ENCODE data around the gene ATG4D. TPM values are rescaled to one million over a fixed set of nuclear protein-coding genes. Genes with fewer than 3 reads are reported as not detected.
A peak's percentile ranks its signal among the peaks of the same experiment; 100 is the strongest.

Gene ATG4D
- total RNA-seq: 10 to 100 TPM; 10.1 to 44.4 TPM
- polyA plus RNA-seq: 10 to 100 TPM in 1 of 2 donors, 1 to 10 TPM in 1; 4.7 to 12.1 TPM

GRCh38 chr19:10543420-10544241, at the start of gene ATG4D:
ATG4D (plus strand) TSS chr19:10543904; CDS start chr19:10544091, 187 bp downstream.
- peak within 1 kb of the TSS; percentile 42 to 77 for H3K27ac ChIP-seq (ENCODE audit: low read depth in 1 of 2, low read length in 2 of 2)
- peak; percentile 88 for TF ChIP-seq YY1 (IDR thresholded peaks at IDR 0.05)
- no peak for TF ChIP-seq HNF4A (conservative IDR thresholded peaks at IDR 0.05)
- TF ChIP-seq SP1 (IDR thresholded peaks at IDR 0.05): peak; percentile 14
- TF ChIP-seq GABPA (IDR thresholded peaks at IDR 0.05 in 1 of 2, conservative IDR thresholded peaks at IDR 0.05 in 1 of 2): no peak

GRCh38 chr19:10497371-10497770, 46.3 kb upstream of the ATG4D start:
- no peaks in the 10 kb centered on the region for H3K9me3 ChIP-seq (ENCODE audit: control insufficient read depth in 4 of 4, low read length in 3 of 4)
- peaks cover 16 to 45% (median 41%) of the 10 kb centered on the region in 4 donors for H3K4me1 ChIP-seq (ENCODE audit: control insufficient read depth in 4 of 4, insufficient read depth in 4 of 4, low read length in 3 of 4)
- no peaks in the 10 kb centered on the region for H3K27me3 ChIP-seq (ENCODE audit: control insufficient read depth in 4 of 4, insufficient read depth in 4 of 4, low read length in 3 of 4)
- H3K36me3 ChIP-seq (ENCODE audit: control insufficient read depth in 4 of 4, insufficient read depth in 3 of 4, low read depth in 1 of 4, low read length in 3 of 4): peaks cover 0 to 11% (median 6%) of the 10 kb centered on the region in 4 donors
- TF ChIP-seq YY1 (IDR thresholded peaks at IDR 0.05) (no peak), FOXA2 (IDR thresholded peaks at IDR 0.05) (no peak), RXRA (IDR thresholded peaks at IDR 0.05) (no peak), EGR1 (IDR thresholded peaks at IDR 0.05; ENCODE audit: low read depth in 2 of 2) (no peak), NR2F2 (IDR thresholded peaks at IDR 0.05) (no peak), REST (IDR thresholded peaks at IDR 0.05) (no peak), FOXA1 (IDR thresholded peaks at IDR 0.05) (no peak), MAX (IDR thresholded peaks at IDR 0.05) (no peak), ATF3 (IDR thresholded peaks at IDR 0.05) (no peak)
- no peak overlapping the region for H3K4me3 ChIP-seq (ENCODE audit: low read depth in 1 of 3, low read length in 3 of 3)
- H3K9ac ChIP-seq (ENCODE audit: low read depth in 1 of 2, low read length in 2 of 2): no peak overlapping the region
- no peak overlapping the region for H3K27ac ChIP-seq (ENCODE audit: low read depth in 1 of 2, low read length in 2 of 2)
- DNase-seq (ENCODE audit: low spot score): no peak
- WGBS: 96% methylated on average over 4 of the region's 4 CpGs

More at GRCh38 chr19:10543420-10544241, at the start of gene ATG4D:
- H3K9me3 ChIP-seq (ENCODE audit: control insufficient read depth in 4 of 4, low read length in 3 of 4): no peaks in the 10 kb centered on the region
- H3K27me3 ChIP-seq (ENCODE audit: control insufficient read depth in 4 of 4, insufficient read depth in 4 of 4, low read length in 3 of 4): no peaks in the 10 kb centered on the region
- peaks cover 5 to 14% (median 11%) of the 10 kb centered on the region in 4 donors for H3K36me3 ChIP-seq (ENCODE audit: control insufficient read depth in 4 of 4, insufficient read depth in 3 of 4, low read depth in 1 of 4, low read length in 3 of 4)
- peaks cover 8 to 22% (median 14%) of the 10 kb centered on the region in 4 donors for H3K4me1 ChIP-seq (ENCODE audit: control insufficient read depth in 4 of 4, insufficient read depth in 4 of 4, low read length in 3 of 4)
- H3K9ac ChIP-seq (ENCODE audit: low read depth in 1 of 2, low read length in 2 of 2): peak within 1 kb of the TSS; percentile 71 to 72
- peak within 1 kb of the TSS; percentile 76 to 99 (median 91) for H3K4me3 ChIP-seq (ENCODE audit: low read depth in 1 of 3, low read length in 3 of 3)
- DNase-seq (ENCODE audit: low spot score): peak; percentile 97
- WGBS: under 1% methylated on average over 79 of the region's 79 CpGs
